ENCODE measurements around the gene PDLIM4. TPM values are rescaled to one million over a fixed set of nuclear protein-coding genes. Genes with fewer than 3 reads are reported as not detected.

Gene PDLIM4
- polyA plus RNA-seq, 4 donors, result 2.5 to 15.0 (median 10.1) TPM

DNA sequence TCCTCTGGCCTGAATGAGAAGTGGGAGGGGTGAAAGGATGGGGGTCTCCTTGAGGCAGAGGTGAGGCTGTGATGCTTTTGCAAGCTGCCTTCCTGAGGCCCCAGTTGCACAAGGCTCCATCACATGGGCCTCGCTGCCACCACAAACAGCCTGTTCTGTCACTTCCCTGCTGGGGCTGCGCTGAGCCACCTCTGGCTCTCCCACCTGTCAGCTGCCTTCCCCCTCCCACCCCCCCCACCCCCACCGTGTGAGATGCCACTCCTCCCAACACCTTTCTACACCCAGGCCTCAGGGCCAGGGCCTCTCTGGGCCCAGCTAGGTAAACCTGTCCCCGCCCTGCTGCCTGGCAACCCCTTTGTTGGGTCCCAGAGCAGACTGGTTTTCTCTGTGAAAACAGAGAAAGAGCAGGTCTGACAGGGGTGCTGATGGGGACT lies 4.5 kb upstream of the PDLIM4 start:
- Histone ChIP-seq H3K4me1 (ENCODE audit: control insufficient read depth in 3 of 3, insufficient read depth in 2 of 3, low read depth in 1 of 3, low read length in 2 of 3) (peaks cover 0 to 18% (median 2%) of the 10 kb centered on the region in 3 donors), H3K9me3 (ENCODE audit: control insufficient read depth in 2 of 2, insufficient read depth in 1 of 2, low read depth in 1 of 2, low read length in 1 of 2) (peaks cover 0 to 2% of the 10 kb centered on the region in 2 donors), H3K27me3 (ENCODE audit: control insufficient read depth in 3 of 3, insufficient read depth in 3 of 3, low read length in 3 of 3) (peaks cover 0 to 11% (median 0%) of the 10 kb centered on the region in 3 donors), H3K4me3 (ENCODE audit: low read depth in 1 of 3, low read length in 3 of 3) (no peak overlapping the region), H3K36me3 (ENCODE audit: control insufficient read depth in 3 of 3, insufficient read depth in 2 of 3, low read depth in 1 of 3, low read length in 3 of 3) (peaks cover 0 to 2% (median 0%) of the 10 kb centered on the region in 3 donors), H3K27ac (ENCODE audit: low read depth in 1 of 3, low read length in 2 of 3) (peak overlapping the region in 1 of 3 donors; percentile 50)
- FAIRE-seq (no peak), DNase-seq (peak in 1 of 2 donors; percentile 66)
- WGBS, 3 donors, result 62 to 78% (median 78%) methylated on average over 2 to 4 of the region's 4 CpGs

DNA sequence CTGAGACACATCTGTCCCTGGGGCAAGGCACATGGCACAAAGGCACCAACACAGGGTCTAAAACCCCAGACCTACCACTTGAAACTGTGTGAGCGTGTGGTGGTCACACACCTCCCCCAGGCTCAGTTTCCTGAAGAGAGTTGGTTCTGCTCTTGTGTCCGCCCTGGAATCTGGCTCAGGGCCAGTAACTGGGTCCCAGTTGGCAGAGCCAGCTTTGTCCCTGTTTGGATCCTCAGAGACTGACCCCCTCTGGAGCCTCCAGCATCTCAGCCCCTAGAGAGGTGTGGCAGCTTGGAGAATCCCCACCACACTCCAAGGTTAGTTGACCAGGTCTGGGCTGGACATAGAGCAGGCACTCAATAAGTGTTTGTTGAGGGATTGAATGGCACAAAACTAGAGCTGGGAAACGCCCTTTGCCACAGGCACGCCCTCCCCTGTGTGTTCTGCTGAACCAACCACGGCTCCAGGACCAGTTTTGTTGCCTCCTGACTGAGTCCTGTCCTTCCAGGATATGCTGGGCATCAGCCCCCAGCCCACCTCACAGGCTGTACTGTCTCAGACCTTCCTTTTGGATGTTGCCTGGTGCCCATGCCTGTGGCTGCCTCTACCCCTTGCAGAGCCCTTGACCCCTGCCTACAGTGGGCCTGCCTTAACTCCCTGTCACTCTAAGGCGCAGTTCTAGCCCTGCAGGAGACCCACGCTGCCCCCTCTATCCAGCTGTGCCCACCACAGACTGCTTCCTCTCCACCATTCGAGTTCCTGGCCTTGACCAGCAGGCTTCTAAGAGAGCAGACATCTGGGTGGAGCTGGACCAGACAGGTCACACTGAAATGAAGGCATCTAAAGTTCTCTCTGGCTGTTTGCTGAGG lies 3.8 kb upstream of the PDLIM4 start:
- WGBS, 3 donors, result 64 to 78% (median 73%) methylated on average over 8 of the region's 8 CpGs
- peaks cover 0 to 2% (median 0%) of the 10 kb centered on the region in 3 donors for H3K36me3 ChIP-seq (ENCODE audit: control insufficient read depth in 3 of 3, insufficient read depth in 2 of 3, low read depth in 1 of 3, low read length in 3 of 3)
- FAIRE-seq, result no peak
- peaks cover 0 to 25% (median 3%) of the 10 kb centered on the region in 3 donors for H3K4me1 ChIP-seq (ENCODE audit: control insufficient read depth in 3 of 3, insufficient read depth in 2 of 3, low read depth in 1 of 3, low read length in 2 of 3)
- peak overlapping the region in 1 of 3 donors; percentile 50 for H3K27ac ChIP-seq (ENCODE audit: low read depth in 1 of 3, low read length in 2 of 3)
- no peak overlapping the region for H3K4me3 ChIP-seq (ENCODE audit: low read depth in 1 of 3, low read length in 3 of 3)
- no peak for DNase-seq
- no peaks in the 10 kb centered on the region for H3K9me3 ChIP-seq (ENCODE audit: control insufficient read depth in 2 of 2, insufficient read depth in 1 of 2, low read depth in 1 of 2, low read length in 1 of 2)
- H3K27me3 ChIP-seq (ENCODE audit: control insufficient read depth in 3 of 3, insufficient read depth in 3 of 3, low read length in 3 of 3), result peaks cover 0 to 14% (median 0%) of the 10 kb centered on the region in 3 donors

DNA sequence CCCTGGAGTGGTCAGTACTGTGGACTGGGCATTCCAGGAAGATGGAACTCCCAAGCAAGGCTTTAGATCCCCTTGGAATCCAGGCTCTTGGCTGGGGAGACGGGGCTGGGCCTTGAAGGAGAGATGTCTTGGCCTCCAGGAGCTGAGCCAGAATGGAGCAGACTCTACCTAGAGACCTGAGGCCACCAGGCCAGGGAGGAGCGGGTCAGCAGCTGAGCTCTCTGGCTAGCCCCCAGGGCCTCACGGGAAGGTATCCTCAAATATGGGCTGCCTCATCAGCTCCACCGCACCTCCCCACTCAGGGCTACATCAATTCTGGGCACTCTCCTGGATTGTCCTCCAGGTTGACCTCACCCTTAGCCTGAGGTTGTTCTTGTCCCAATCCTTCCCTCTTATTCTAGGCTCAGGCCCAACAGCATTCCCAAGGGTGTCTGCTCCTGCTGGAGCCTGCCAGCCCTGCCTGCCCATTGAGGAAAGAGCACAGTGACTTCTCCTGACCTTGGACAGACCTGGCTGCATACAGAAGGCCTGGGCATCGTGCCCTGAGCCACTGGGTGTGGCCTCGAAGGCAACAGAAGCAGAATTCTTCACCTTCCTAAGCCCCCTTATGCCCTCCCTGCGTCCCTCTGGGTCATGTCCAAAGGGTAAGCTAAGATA lies 3.0 kb upstream of the PDLIM4 start:
- FAIRE-seq, result no peak
- WGBS, 3 donors, result 35 to 51% (median 50%) methylated on average over 6 to 7 of the region's 7 CpGs
- peaks cover 0 to 29% (median 3%) of the 10 kb centered on the region in 3 donors for H3K4me1 ChIP-seq (ENCODE audit: control insufficient read depth in 3 of 3, insufficient read depth in 2 of 3, low read depth in 1 of 3, low read length in 2 of 3)
- no peak overlapping the region for H3K4me3 ChIP-seq (ENCODE audit: low read depth in 1 of 3, low read length in 3 of 3)
- no peak for DNase-seq
- H3K27ac ChIP-seq (ENCODE audit: low read depth in 1 of 3, low read length in 2 of 3), result peak overlapping the region in 1 of 3 donors; percentile 31
- peaks cover 0 to 2% (median 0%) of the 10 kb centered on the region in 3 donors for H3K36me3 ChIP-seq (ENCODE audit: control insufficient read depth in 3 of 3, insufficient read depth in 2 of 3, low read depth in 1 of 3, low read length in 3 of 3)
- H3K27me3 ChIP-seq (ENCODE audit: control insufficient read depth in 3 of 3, insufficient read depth in 3 of 3, low read length in 3 of 3), result peaks cover 0 to 14% (median 0%) of the 10 kb centered on the region in 3 donors
- no peaks in the 10 kb centered on the region for H3K9me3 ChIP-seq (ENCODE audit: control insufficient read depth in 2 of 2, insufficient read depth in 1 of 2, low read depth in 1 of 2, low read length in 1 of 2)

DNA sequence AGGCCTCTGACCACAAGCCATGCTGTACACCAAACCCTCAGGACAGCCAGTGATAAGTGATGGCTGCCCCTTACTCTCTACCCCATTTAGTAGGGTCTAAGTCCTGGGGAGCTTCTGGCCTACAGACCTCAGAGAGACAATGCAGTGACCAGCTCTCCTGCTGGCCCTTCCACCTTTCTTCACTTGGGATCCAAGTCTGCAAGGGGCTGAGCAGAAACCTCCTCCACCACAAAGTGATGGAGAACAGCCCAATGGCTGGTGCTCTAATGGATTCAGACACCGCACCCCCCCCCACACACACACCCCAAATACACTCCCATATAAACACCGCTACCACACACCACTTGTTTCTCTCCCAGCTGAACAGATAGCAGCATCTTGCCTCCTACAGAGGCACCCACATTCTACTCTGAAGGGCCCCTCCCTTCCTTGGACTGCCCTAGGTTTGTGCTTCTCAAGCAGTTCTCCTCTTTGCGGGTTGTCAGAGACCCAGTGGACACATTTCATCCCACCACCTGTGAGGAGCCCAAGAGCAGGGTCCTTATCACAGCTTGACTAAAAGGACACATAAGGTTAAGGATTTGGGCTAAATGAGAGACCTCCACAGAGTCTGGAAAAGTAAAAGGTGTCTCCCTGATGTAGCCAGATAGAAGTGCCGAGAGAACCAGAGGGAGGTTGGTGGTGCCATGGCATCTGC lies 1.3 kb upstream of the PDLIM4 start:
- H3K9me3 ChIP-seq (ENCODE audit: control insufficient read depth in 2 of 2, insufficient read depth in 1 of 2, low read depth in 1 of 2, low read length in 1 of 2), result no peaks in the 10 kb centered on the region
- H3K4me3 ChIP-seq (ENCODE audit: low read depth in 1 of 3, low read length in 3 of 3), result no peak overlapping the region
- H3K27me3 ChIP-seq (ENCODE audit: control insufficient read depth in 3 of 3, insufficient read depth in 3 of 3, low read length in 3 of 3), result peaks cover 0 to 18% (median 0%) of the 10 kb centered on the region in 3 donors
- FAIRE-seq (no peak), DNase-seq (no peak)
- H3K4me1 ChIP-seq (ENCODE audit: control insufficient read depth in 3 of 3, insufficient read depth in 2 of 3, low read depth in 1 of 3, low read length in 2 of 3), result peaks cover 3 to 33% (median 6%) of the 10 kb centered on the region in 3 donors
- WGBS, 3 donors, result 91 to 100% (median 95%) methylated on average over 4 of the region's 4 CpGs
- peaks cover 0 to 11% (median 0%) of the 10 kb centered on the region in 3 donors for H3K36me3 ChIP-seq (ENCODE audit: control insufficient read depth in 3 of 3, insufficient read depth in 2 of 3, low read depth in 1 of 3, low read length in 3 of 3)
- no peak overlapping the region for H3K27ac ChIP-seq (ENCODE audit: low read depth in 1 of 3, low read length in 2 of 3)

DNA sequence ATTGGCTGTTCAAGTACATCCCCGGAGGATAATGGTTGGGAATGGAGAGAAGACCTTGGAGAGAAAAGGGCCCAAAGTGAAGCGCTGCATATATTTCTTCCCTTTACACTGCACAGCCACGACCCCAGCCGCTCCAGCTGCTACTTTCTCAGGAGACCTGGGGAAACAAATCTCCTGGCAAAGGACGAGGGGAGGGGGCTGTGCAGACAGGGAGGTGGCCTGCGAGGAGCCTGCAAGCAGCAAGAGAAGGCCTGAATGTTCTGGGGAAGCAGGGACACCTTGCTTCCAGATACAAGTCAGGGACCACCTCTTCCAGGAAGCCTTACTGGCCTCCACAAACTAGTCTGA lies 739 bp upstream of the PDLIM4 start:
- WGBS, 3 donors, result 83 to 90% (median 90%) methylated on average over 6 of the region's 6 CpGs
- H3K4me3 ChIP-seq (ENCODE audit: low read depth in 1 of 3, low read length in 3 of 3), result peak overlapping the region in 1 of 3 donors; percentile 60
- no peak for FAIRE-seq
- H3K9me3 ChIP-seq (ENCODE audit: control insufficient read depth in 2 of 2, insufficient read depth in 1 of 2, low read depth in 1 of 2, low read length in 1 of 2), result no peaks in the 10 kb centered on the region
- H3K4me1 ChIP-seq (ENCODE audit: control insufficient read depth in 3 of 3, insufficient read depth in 2 of 3, low read depth in 1 of 3, low read length in 2 of 3), result peaks cover 3 to 33% (median 8%) of the 10 kb centered on the region in 3 donors
- DNase-seq, result no peak
- H3K27me3 ChIP-seq (ENCODE audit: control insufficient read depth in 3 of 3, insufficient read depth in 3 of 3, low read length in 3 of 3), result peaks cover 0 to 18% (median 0%) of the 10 kb centered on the region in 3 donors
- H3K36me3 ChIP-seq (ENCODE audit: control insufficient read depth in 3 of 3, insufficient read depth in 2 of 3, low read depth in 1 of 3, low read length in 3 of 3), result peaks cover 0 to 13% (median 0%) of the 10 kb centered on the region in 3 donors
- peak overlapping the region in 1 of 3 donors; percentile 18 for H3K27ac ChIP-seq (ENCODE audit: low read depth in 1 of 3, low read length in 2 of 3)

DNA sequence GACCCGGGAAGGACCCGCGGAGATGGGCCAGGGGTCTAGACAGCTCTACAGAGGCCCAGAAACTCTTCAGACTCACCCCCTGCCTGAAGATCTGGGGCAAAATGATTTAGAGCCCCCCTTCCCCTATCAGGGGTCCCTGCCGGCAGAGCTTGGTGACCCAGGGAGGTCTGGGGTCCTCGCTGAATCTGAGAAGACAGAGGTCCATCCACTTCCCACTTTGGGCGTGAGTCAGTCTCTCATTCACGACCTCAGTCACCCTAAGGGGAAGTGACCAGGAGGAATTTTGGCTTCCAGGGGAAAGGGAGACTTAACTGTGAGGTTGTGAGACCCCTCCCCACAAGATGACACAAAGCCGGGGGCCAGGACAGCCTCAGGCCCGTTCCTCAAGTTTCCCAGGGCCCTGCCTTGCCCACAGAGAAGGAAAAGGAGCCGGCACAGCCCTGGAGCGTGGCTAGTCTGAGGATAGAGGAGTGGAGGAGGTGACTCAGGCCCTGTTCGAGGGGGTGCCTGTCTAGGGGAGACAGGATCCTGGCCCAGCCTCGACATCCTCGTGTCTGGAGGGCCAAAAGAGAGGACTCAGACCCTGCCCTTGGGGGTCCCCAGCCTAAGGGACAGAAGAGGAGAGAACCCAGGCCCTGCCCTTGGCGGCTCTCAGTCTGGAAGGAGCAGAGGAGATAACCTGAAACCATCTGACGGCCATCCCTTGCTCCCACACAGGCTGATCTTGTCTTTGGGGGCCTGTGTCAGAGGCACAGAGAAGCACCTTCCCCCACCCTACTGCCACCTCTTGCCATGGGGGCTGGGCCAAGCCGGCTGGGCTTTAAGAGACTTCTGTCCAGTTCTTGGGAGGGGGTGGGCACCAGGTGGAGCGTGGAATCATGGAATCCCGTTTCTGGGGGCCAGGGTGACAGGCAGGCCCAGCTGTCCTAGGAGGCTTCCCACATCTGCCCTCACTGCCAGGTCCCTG lies 889 bp downstream of the PDLIM4 start:
- WGBS, 3 donors, result 48 to 51% (median 49%) methylated on average over 19 of the region's 19 CpGs
- Histone ChIP-seq H3K27me3 (ENCODE audit: control insufficient read depth in 3 of 3, insufficient read depth in 3 of 3, low read length in 3 of 3) (peaks cover 0 to 18% (median 0%) of the 10 kb centered on the region in 3 donors), H3K4me1 (ENCODE audit: control insufficient read depth in 3 of 3, insufficient read depth in 2 of 3, low read depth in 1 of 3, low read length in 2 of 3) (peaks cover 3 to 30% (median 8%) of the 10 kb centered on the region in 3 donors), H3K36me3 (ENCODE audit: control insufficient read depth in 3 of 3, insufficient read depth in 2 of 3, low read depth in 1 of 3, low read length in 3 of 3) (peaks cover 0 to 21% (median 0%) of the 10 kb centered on the region in 3 donors), H3K4me3 (ENCODE audit: low read depth in 1 of 3, low read length in 3 of 3) (peak overlapping the region in 2 of 3 donors; percentile 42 to 60), H3K27ac (ENCODE audit: low read depth in 1 of 3, low read length in 2 of 3) (peak overlapping the region in 2 of 3 donors; percentile 73 to 88), H3K9me3 (ENCODE audit: control insufficient read depth in 2 of 2, insufficient read depth in 1 of 2, low read depth in 1 of 2, low read length in 1 of 2) (no peaks in the 10 kb centered on the region)
- DNase-seq (no peak), FAIRE-seq (no peak)

DNA sequence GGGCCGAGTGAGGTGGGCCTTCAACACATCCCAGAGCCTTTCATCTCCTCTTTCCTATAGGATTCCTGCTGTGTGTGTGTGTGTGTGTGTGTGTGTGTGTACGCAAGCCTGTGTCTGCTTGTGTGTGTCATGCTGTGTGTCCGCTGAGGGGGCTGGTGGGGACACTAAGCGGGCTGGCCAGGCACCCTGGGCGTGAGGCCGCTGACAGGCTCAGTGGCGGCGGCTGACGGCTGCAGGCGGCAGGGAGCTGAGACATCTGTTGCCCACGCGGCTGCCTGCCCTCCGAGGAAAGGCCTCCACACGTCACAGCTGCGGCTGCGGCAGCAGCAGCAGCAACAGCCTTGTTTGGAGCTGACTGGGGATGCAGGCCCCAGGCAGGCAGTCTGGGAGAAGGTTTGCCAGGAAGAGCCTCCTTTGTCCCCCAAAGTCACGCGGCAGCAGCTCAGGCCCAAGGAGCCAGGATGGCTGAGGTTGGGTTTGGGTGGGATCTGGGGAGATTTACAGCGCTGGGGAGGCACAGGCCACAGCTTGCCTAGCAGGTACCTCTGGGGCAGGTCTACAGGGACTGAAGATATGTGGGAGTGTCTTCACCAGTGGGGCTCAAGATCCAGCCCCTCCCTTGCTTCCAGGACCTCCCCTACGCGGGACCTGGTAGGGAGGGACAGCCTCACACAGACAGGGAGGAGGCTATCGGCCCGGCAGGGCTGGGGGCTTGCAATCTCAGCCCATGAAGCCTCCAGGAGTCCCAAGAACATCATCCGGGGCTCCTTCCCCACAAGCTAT lies 1.8 kb downstream of the PDLIM4 start:
- peaks cover 3 to 27% (median 8%) of the 10 kb centered on the region in 3 donors for H3K4me1 ChIP-seq (ENCODE audit: control insufficient read depth in 3 of 3, insufficient read depth in 2 of 3, low read depth in 1 of 3, low read length in 2 of 3)
- peak overlapping the region in 1 of 3 donors; percentile 60 for H3K4me3 ChIP-seq (ENCODE audit: low read depth in 1 of 3, low read length in 3 of 3)

More for the DNA sequence above, 1.8 kb downstream of the PDLIM4 start:
- peaks cover 0 to 29% (median 0%) of the 10 kb centered on the region in 3 donors for H3K36me3 ChIP-seq (ENCODE audit: control insufficient read depth in 3 of 3, insufficient read depth in 2 of 3, low read depth in 1 of 3, low read length in 3 of 3)
- WGBS, 3 donors, result 60 to 83% (median 77%) methylated on average over 24 of the region's 24 CpGs
- H3K27me3 ChIP-seq (ENCODE audit: control insufficient read depth in 3 of 3, insufficient read depth in 3 of 3, low read length in 3 of 3), result peaks cover 0 to 18% (median 0%) of the 10 kb centered on the region in 3 donors
- peak overlapping the region; percentile 24 to 88 (median 73) for H3K27ac ChIP-seq (ENCODE audit: low read depth in 1 of 3, low read length in 2 of 3)
- DNase-seq (no peak), FAIRE-seq (no peak)
- H3K9me3 ChIP-seq (ENCODE audit: control insufficient read depth in 2 of 2, insufficient read depth in 1 of 2, low read depth in 1 of 2, low read length in 1 of 2), result no peaks in the 10 kb centered on the region
